Suprapubic skin (tissue), 4 donors: ENCODE measurements around the gene AKAP12. TPM values are rescaled to one million over a fixed set of nuclear protein-coding genes. Genes with fewer than 3 reads are reported as not detected.

Experiments
- DNase-seq, 2 donors: peaks; one replicate each; pipeline ENCODE4 v3.0.0-alpha.2; 2019; ENCODE audit warnings: low spot score in 2 of 2
- H3K27ac ChIP-seq: fragments of 200-600 bp; sonication (generic); one replicate; pipeline ENCODE4 v1.5.1; 2019
- H3K27me3 ChIP-seq: fragments of 200-600 bp; sonication (generic); one replicate; pipeline ENCODE4 v1.5.1; 2019
- H3K36me3 ChIP-seq: fragments of 200-600 bp; sonication (generic); one replicate; pipeline ENCODE4 v1.5.1; 2019
- H3K4me1 ChIP-seq: fragments of 200-600 bp; sonication (generic); one replicate; pipeline ENCODE4 v1.5.1; 2019
- H3K4me3 ChIP-seq: fragments of 200-600 bp; sonication (generic); one replicate; pipeline ENCODE4 v1.5.1; 2019; ENCODE audit warnings: mild to moderate bottlenecking
- H3K9me3 ChIP-seq: fragments of 200-600 bp; sonication (generic); one replicate; pipeline ENCODE4 v1.5.1; 2019
- CTCF ChIP-seq, 2 donors: fragments of 200-600 bp in 1 of 2; fragments of 450-650 bp in 1 of 2; sonication (generic) in 1 of 2; IDR thresholded peaks; one replicate each; pipeline ENCODE4 v1.5.1; 2016 to 2019; ENCODE audit warnings: antibody characterized with exemption in 2 of 2, mild to moderate bottlenecking in 1 of 2, moderate library complexity in 1 of 2
- EP300 ChIP-seq: sonication (generic); formaldehyde crosslinking; IDR thresholded peaks from one replicate; pipeline ENCODE4 v1.6.1; 2017; ENCODE audit warnings: antibody characterized with exemption
- POLR2A ChIP-seq, 2 donors: fragments of 450-650 bp; IDR thresholded peaks; one replicate each; pipeline ENCODE4 v1.6.1; 2017; ENCODE audit warnings: antibody characterized with exemption in 2 of 2, mild to moderate bottlenecking in 2 of 2, moderate library complexity in 2 of 2
- POLR2AphosphoS5 ChIP-seq, 3 donors: sonication (generic); formaldehyde crosslinking; IDR thresholded peaks; one replicate each; pipeline ENCODE4 v1.6.1; 2017; ENCODE audit warnings: antibody characterized with exemption in 3 of 3
- WGBS: methylation state at CpG from one replicate; pipeline ENCODE4 v1.1.5; 2018; 5-methylcytosine and 5-hydroxymethylcytosine counted together
- total RNA-seq, 4 donors: library from RNA; depleted of rRNA; stranded (reverse); fragments of >200 nt; gene quantifications; one replicate each; pipeline ENCODE4 v1.1.0, GENCODE V29; 2016

The AKAP12 gene
- total RNA-seq, 4 donors from 2014 or later, result 7.2 to 20.1 (median 11.9) TPM

- DNase-seq, result no peak
- no peaks in the 10 kb centered on the region for H3K9me3 ChIP-seq
- 88% methylated on average over 11 of the region's 11 CpGs for WGBS
- H3K27me3 ChIP-seq, result no peaks in the 10 kb centered on the region
- no peak overlapping the region for H3K4me3 ChIP-seq
- no peak overlapping the region for H3K27ac ChIP-seq
- TF ChIP-seq POLR2AphosphoS5 (IDR thresholded peaks at IDR 0.05), result no peak
- no peak for TF ChIP-seq EP300
- TF ChIP-seq POLR2A (IDR thresholded peaks at IDR 0.05), result no peak
- TF ChIP-seq CTCF (IDR thresholded peaks at IDR 0.05), result no peak
- H3K4me1 ChIP-seq, result peaks cover 22% of the 10 kb centered on the region
- H3K36me3 ChIP-seq, result no peaks in the 10 kb centered on the region
Measured at GRCh38 chr6:151387175-151387970, 147.6 kb downstream of the AKAP12 start.

GRCh38 chr6:151388236-151388635, 148.5 kb downstream of the AKAP12 start:
- Histone ChIP-seq H3K27me3 (no peaks in the 10 kb centered on the region), H3K4me3 (no peak overlapping the region), H3K36me3 (no peaks in the 10 kb centered on the region), H3K27ac (no peak overlapping the region), H3K9me3 (no peaks in the 10 kb centered on the region), H3K4me1 (peaks cover 31% of the 10 kb centered on the region)
- no peak for DNase-seq
- no peak for TF ChIP-seq EP300
- no peak for TF ChIP-seq POLR2A (IDR thresholded peaks at IDR 0.05)
- no peak for TF ChIP-seq CTCF (IDR thresholded peaks at IDR 0.05)
- TF ChIP-seq POLR2AphosphoS5 (IDR thresholded peaks at IDR 0.05), result no peak
- WGBS, result 85% methylated on average over 2 of the region's 2 CpGs

- Histone ChIP-seq H3K4me1 (peaks cover 39% of the 10 kb centered on the region), H3K36me3 (no peaks in the 10 kb centered on the region), H3K9me3 (no peaks in the 10 kb centered on the region), H3K27ac (peak overlapping the region; percentile 96), H3K4me3 (peak overlapping the region; percentile 85), H3K27me3 (no peaks in the 10 kb centered on the region)
- TF ChIP-seq POLR2AphosphoS5 (IDR thresholded peaks at IDR 0.05) (no peak), CTCF (IDR thresholded peaks at IDR 0.05) (no peak), EP300 (no peak), POLR2A (IDR thresholded peaks at IDR 0.05) (no peak)
- no peak for DNase-seq
- WGBS, result 32% methylated on average over 12 of the region's 12 CpGs
Measured at GRCh38 chr6:151388997-151389617, 149.3 kb downstream of the AKAP12 start.

GRCh38 chr6:151389618-151390275, 150.0 kb downstream of the AKAP12 start:
- Histone ChIP-seq H3K4me3 (peak overlapping the region; percentile 85), H3K9me3 (no peaks in the 10 kb centered on the region), H3K4me1 (peaks cover 45% of the 10 kb centered on the region), H3K36me3 (no peaks in the 10 kb centered on the region), H3K27ac (peak overlapping the region; percentile 96), H3K27me3 (no peaks in the 10 kb centered on the region)
- no peak for TF ChIP-seq EP300
- TF ChIP-seq CTCF (IDR thresholded peaks at IDR 0.05), result no peak
- peak in 2 of 3 donors; percentile 7 to 60 for TF ChIP-seq POLR2AphosphoS5 (IDR thresholded peaks at IDR 0.05)
- TF ChIP-seq POLR2A (IDR thresholded peaks at IDR 0.05), result peak in 1 of 2 donors; percentile 62
- peak; percentile 86 to 87 for DNase-seq
- WGBS, result under 1% methylated on average over 35 of the region's 54 CpGs
